K562 (cell line): ENCODE results near the gene CCP110.

Source experiments
- CBX5 ChIP-seq: IDR thresholded peaks from 2 replicates; pipeline ENCODE4 v1.6.1; 2014; ENCODE audit warnings: low read depth, borderline replicate concordance
- CC2D1A ChIP-seq: fragments of 450-650 bp; IDR thresholded peaks from 2 replicates; pipeline ENCODE4 v1.6.1; 2017; ENCODE audit warnings: mild to moderate bottlenecking
- CHD2 ChIP-seq: IDR thresholded peaks from 2 replicates; pipeline ENCODE4 v1.6.1; 2011; ENCODE audit warnings: low read depth, low read length
- FOXP1 ChIP-seq: sonication (generic); formaldehyde crosslinking; IDR thresholded peaks from 2 replicates; pipeline ENCODE4 v1.8.0; 2022; ENCODE audit warnings: mild to moderate bottlenecking, missing genetic modification reagents
- ZC3H4 ChIP-seq: sonication (generic); formaldehyde crosslinking; IDR thresholded peaks from 2 replicates; pipeline ENCODE4 v1.9.0; 2021; ENCODE audit warnings: missing genetic modification reagents, borderline replicate concordance
- TF ChIP-seq, protein P1 (sequence below), 3 experiments: IDR thresholded peaks in 2 of 3; conservative IDR thresholded peaks in 1 of 3; 2 replicates each; pipeline ENCODE4 v1.5.1; 2011 to 2012; ENCODE audit warnings: low read length in 3 of 3, mild to moderate bottlenecking in 3 of 3, control low read depth in 2 of 3, improper control_type of control experiment in 1 of 3, inconsistent platforms in 1 of 3, low read depth in 1 of 3, mixed read lengths in 1 of 3, moderate library complexity in 1 of 3; ENCODE audit not compliant: insufficient read depth in 2 of 3

DNA sequence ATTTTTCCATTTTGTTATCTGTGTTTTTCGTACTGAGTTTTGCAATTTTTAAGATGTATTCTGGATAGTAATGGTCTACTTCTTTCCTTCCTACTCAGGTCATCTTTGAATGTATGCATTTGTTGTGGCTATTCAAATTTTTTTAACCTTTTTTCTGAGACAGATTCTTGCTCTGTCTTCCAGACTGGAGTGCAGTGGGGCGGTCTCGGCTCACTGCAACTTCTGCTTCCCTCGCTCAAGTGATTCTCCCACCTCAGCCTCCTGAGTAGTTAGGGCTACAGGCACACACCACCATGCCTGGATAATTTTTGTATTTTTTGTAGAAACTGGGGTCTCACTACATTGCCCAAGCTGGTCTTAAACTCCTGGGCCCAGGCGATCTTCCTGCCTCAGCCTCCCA is 65.4 kb downstream of the CCP110 start:
- TF ChIP-seq CC2D1A: no peak
- TF ChIP-seq CHD2: no peak
- TF ChIP-seq ZC3H4: no peak
- no peak for TF ChIP-seq CBX5
- TF ChIP-seq, protein P1, sequence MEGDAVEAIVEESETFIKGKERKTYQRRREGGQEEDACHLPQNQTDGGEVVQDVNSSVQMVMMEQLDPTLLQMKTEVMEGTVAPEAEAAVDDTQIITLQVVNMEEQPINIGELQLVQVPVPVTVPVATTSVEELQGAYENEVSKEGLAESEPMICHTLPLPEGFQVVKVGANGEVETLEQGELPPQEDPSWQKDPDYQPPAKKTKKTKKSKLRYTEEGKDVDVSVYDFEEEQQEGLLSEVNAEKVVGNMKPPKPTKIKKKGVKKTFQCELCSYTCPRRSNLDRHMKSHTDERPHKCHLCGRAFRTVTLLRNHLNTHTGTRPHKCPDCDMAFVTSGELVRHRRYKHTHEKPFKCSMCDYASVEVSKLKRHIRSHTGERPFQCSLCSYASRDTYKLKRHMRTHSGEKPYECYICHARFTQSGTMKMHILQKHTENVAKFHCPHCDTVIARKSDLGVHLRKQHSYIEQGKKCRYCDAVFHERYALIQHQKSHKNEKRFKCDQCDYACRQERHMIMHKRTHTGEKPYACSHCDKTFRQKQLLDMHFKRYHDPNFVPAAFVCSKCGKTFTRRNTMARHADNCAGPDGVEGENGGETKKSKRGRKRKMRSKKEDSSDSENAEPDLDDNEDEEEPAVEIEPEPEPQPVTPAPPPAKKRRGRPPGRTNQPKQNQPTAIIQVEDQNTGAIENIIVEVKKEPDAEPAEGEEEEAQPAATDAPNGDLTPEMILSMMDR (IDR thresholded peaks at IDR 0.05 in 2 of 3, conservative IDR thresholded peaks at IDR 0.05 in 1 of 3; ENCODE audit: insufficient read depth in 2 of 3, low read depth in 1 of 3, low read length in 3 of 3): no peak
- no peak for TF ChIP-seq FOXP1 (CRISPR knock-in tag)
